MM.1S (cell line): ENCODE data around the gene PSG2.
"Not testable (repeated sequence)": the region's sequence is repeated elsewhere in the genome, so short reads cannot be mapped to it uniquely, and the experiment has no call there.

Source experiments
- DNase-seq: peaks from one replicate; pipeline ENCODE4 v3.0.0-alpha.2; 2015
- H2AFZ ChIP-seq: fragments of 300-600 bp; sonication (generic); 2 replicates; pipeline ENCODE4 v1.6.0; 2016; ENCODE audit warnings: antibody characterized with exemption, low read length
- H3F3A ChIP-seq: fragments of 300-600 bp; sonication (generic); 2 replicates; pipeline ENCODE4 v1.6.1; 2016; ENCODE audit warnings: mild to moderate bottlenecking, antibody characterized with exemption, low read length, moderate library complexity, mixed read lengths; ENCODE audit not compliant: insufficient read depth
- H3K27ac ChIP-seq: fragments of 300-600 bp; sonication (generic); 2 replicates; pipeline ENCODE4 v1.5.1; 2016; ENCODE audit warnings: mild to moderate bottlenecking, low read length
- H3K27me3 ChIP-seq: fragments of 300-600 bp; sonication (generic); replicated peaks from 2 replicates; pipeline ENCODE4 v1.6.0; 2016; ENCODE audit warnings: low read length; ENCODE audit not compliant: insufficient read depth
- H3K36me3 ChIP-seq: fragments of 300-600 bp; sonication (generic); replicated peaks from 2 replicates; pipeline ENCODE4 v1.6.1; 2016; ENCODE audit warnings: mild to moderate bottlenecking, low read length, mixed read lengths; ENCODE audit not compliant: insufficient read depth
- H3K4me1 ChIP-seq: fragments of 300-600 bp; sonication (generic); 2 replicates; pipeline ENCODE4 v1.6.1; 2016; ENCODE audit warnings: low read length, mixed read lengths
- H3K4me2 ChIP-seq: fragments of 300-600 bp; sonication (generic); 2 replicates; pipeline ENCODE4 v1.6.0; 2016; ENCODE audit warnings: low read depth, low read length
- H3K4me3 ChIP-seq: fragments of 300-600 bp; sonication (generic); 2 replicates; pipeline ENCODE4 v1.5.1; 2016; ENCODE audit warnings: low read length, mixed read lengths
- H3K79me2 ChIP-seq: fragments of 300-600 bp; sonication (generic); 2 replicates; pipeline ENCODE4 v1.6.1; 2016; ENCODE audit warnings: mixed run types, low read length, mixed read lengths
- H3K9ac ChIP-seq: fragments of 300-600 bp; sonication (generic); 2 replicates; pipeline ENCODE4 v1.6.1; 2016; ENCODE audit warnings: low read length, mixed read lengths
- H3K9me2 ChIP-seq: fragments of 300-600 bp; sonication (generic); replicated peaks from 2 replicates; pipeline ENCODE4 v1.6.1; 2016; ENCODE audit warnings: mild to moderate bottlenecking, low read length, mixed read lengths; ENCODE audit not compliant: insufficient read depth
- H3K9me3 ChIP-seq: fragments of 300-600 bp; sonication (generic); replicated peaks from 2 replicates; pipeline ENCODE4 v1.6.1; 2016; ENCODE audit warnings: mild to moderate bottlenecking, low read length, mixed read lengths; ENCODE audit not compliant: insufficient read depth
- H4K20me1 ChIP-seq: fragments of 300-600 bp; sonication (generic); 2 replicates; pipeline ENCODE4 v1.6.1; 2016; ENCODE audit warnings: mild to moderate bottlenecking, low read length, moderate library complexity, mixed read lengths; ENCODE audit not compliant: insufficient read depth
- CTCF ChIP-seq: fragments of 300-600 bp; sonication (generic); IDR thresholded peaks from 2 replicates; pipeline ENCODE4 v1.5.1; 2016; ENCODE audit warnings: antibody characterized with exemption, low read length, mixed read lengths
- EZH2phosphoT487 ChIP-seq: fragments of 300-600 bp; sonication (generic); IDR thresholded peaks from 2 replicates; pipeline ENCODE4 v1.6.1; 2018; ENCODE audit warnings: antibody characterized with exemption, low read length

PSG2 gene

GRCh38 chr19:43107401-43107800 lies 24.9 kb upstream of the PSG2 start:
- not testable (repeated sequence) for H3K4me1 ChIP-seq, H3K9me3 ChIP-seq, H3K36me3 ChIP-seq, H3K4me2 ChIP-seq, H4K20me1 ChIP-seq, H3F3A ChIP-seq, H2AFZ ChIP-seq, H3K27me3 ChIP-seq, H3K9me2 ChIP-seq, H3K4me3 ChIP-seq, H3K9ac ChIP-seq, DNase-seq, H3K27ac ChIP-seq, H3K79me2 ChIP-seq

- Histone ChIP-seq H3K27me3 (no peaks in the 10 kb centered on the region), H4K20me1 (no peaks in the 10 kb centered on the region), H3K27ac (no peak overlapping the region), H3K4me2 (no peak overlapping the region), H3K9me2 (no peaks in the 10 kb centered on the region), H3K9me3 (no peaks in the 10 kb centered on the region), H2AFZ (no peak overlapping the region), H3K36me3 (no peaks in the 10 kb centered on the region), H3K4me3 (no peak overlapping the region), H3K79me2 (no peaks in the 10 kb centered on the region), H3K4me1 (no peaks in the 10 kb centered on the region), H3K9ac (no peak overlapping the region), H3F3A (no peaks in the 10 kb centered on the region)
- no peak for TF ChIP-seq EZH2phosphoT487
- no peak for DNase-seq
Observed at GRCh38 chr19:43105496-43105895, 23.0 kb upstream of the PSG2 start.

- DNase-seq: peak; percentile 67
- not testable (repeated sequence) for H3K27me3 ChIP-seq, H4K20me1 ChIP-seq, H3K4me3 ChIP-seq, H3K36me3 ChIP-seq, H3K79me2 ChIP-seq, H3K9ac ChIP-seq, H3K27ac ChIP-seq, H3F3A ChIP-seq, H3K4me2 ChIP-seq, H3K4me1 ChIP-seq, H3K9me2 ChIP-seq, H2AFZ ChIP-seq, H3K9me3 ChIP-seq
- peak; percentile 60 for TF ChIP-seq CTCF
Observed at GRCh38 chr19:43104215-43104850, 21.8 kb upstream of the PSG2 start.

GRCh38 chr19:43101950-43102349 lies 19.4 kb upstream of the PSG2 start:
- Histone ChIP-seq H3F3A (no peaks in the 10 kb centered on the region), H3K9me3 (no peaks in the 10 kb centered on the region), H3K4me1 (no peaks in the 10 kb centered on the region), H2AFZ (no peak overlapping the region), H3K27me3 (no peaks in the 10 kb centered on the region), H3K4me3 (no peak overlapping the region), H3K4me2 (no peak overlapping the region), H3K27ac (no peak overlapping the region), H3K79me2 (no peaks in the 10 kb centered on the region), H3K36me3 (no peaks in the 10 kb centered on the region), H3K9ac (no peak overlapping the region), H3K9me2 (no peaks in the 10 kb centered on the region), H4K20me1 (no peaks in the 10 kb centered on the region)
- TF ChIP-seq CTCF (peak; percentile 33), EZH2phosphoT487 (no peak)
- DNase-seq: peak; percentile 15

- not testable (repeated sequence) for H3K9me3 ChIP-seq, DNase-seq, H3K36me3 ChIP-seq, H3K27me3 ChIP-seq, H3K4me3 ChIP-seq, H2AFZ ChIP-seq, H3K4me1 ChIP-seq, H3F3A ChIP-seq, H3K4me2 ChIP-seq, H3K27ac ChIP-seq, H3K9me2 ChIP-seq, H3K79me2 ChIP-seq, H3K9ac ChIP-seq, H4K20me1 ChIP-seq
Observed at GRCh38 chr19:43098416-43098815, 15.9 kb upstream of the PSG2 start.
